Fibroblast of the aortic adventitia (primary cell): ENCODE results near the gene NDUFB6. TPM values are rescaled to one million over a fixed set of nuclear protein-coding genes. Genes with fewer than 3 reads are reported as not detected.
A peak's percentile ranks its signal among the peaks of the same experiment; 100 is the strongest.

Experiments
- DNase-seq: peaks from one replicate; pipeline ENCODE4 v3.0.0-alpha.2; 2010; ENCODE audit warnings: low read depth
- H3K4me3 ChIP-seq: 2 replicates; pipeline ENCODE4 v1.5.1; 2011; ENCODE audit warnings: low read depth, mild to moderate bottlenecking, control low read depth, low read length, moderate library complexity
- CTCF ChIP-seq: IDR thresholded peaks from 2 replicates; pipeline ENCODE4 v1.5.1; 2011; ENCODE audit warnings: mild to moderate bottlenecking, low read length, control low read depth, inconsistent platforms; ENCODE audit not compliant: insufficient read depth
- total RNA-seq: library from RNA; depleted of rRNA; stranded (reverse); fragments of >200 nt; gene quantifications from 2 replicates; pipeline ENCODE4 v1.2.3, GENCODE V29; 2012; ENCODE audit warnings: low replicate concordance

NDUFB6 gene
- total RNA-seq, 1 donor: 63.0 TPM

GRCh38 chr9:32596096-32596865, 23.3 kb upstream of the NDUFB6 start:
- TF ChIP-seq CTCF: no peak
- no peak for DNase-seq
- H3K4me3 ChIP-seq: no peak overlapping the region

GRCh38 chr9:32590898-32591297, 17.9 kb upstream of the NDUFB6 start:
- DNase-seq: no peak
- TF ChIP-seq CTCF: no peak
- H3K4me3 ChIP-seq: no peak overlapping the region

GRCh38 chr9:32590476-32590875, 17.5 kb upstream of the NDUFB6 start:
- DNase-seq: no peak
- TF ChIP-seq CTCF: no peak
- no peak overlapping the region for H3K4me3 ChIP-seq

- peak; percentile 75 for DNase-seq
- peak; percentile 70 for TF ChIP-seq CTCF
- H3K4me3 ChIP-seq: no peak overlapping the region
Observed at GRCh38 chr9:32589083-32589723, 16.2 kb upstream of the NDUFB6 start.

GRCh38 chr9:32587901-32588300, 14.9 kb upstream of the NDUFB6 start:
- no peak overlapping the region for H3K4me3 ChIP-seq
- TF ChIP-seq CTCF: no peak
- DNase-seq: no peak

- peak; percentile 19 for DNase-seq
Observed at GRCh38 chr9:32584784-32585183, 11.8 kb upstream of the NDUFB6 start.

More at GRCh38 chr9:32584784-32585183, 11.8 kb upstream of the NDUFB6 start:
- no peak for TF ChIP-seq CTCF
- H3K4me3 ChIP-seq: no peak overlapping the region
